HEK293T (cell line): ENCODE results near the gene NPAS4.
"Not testable (repeated sequence)": the region's sequence is repeated elsewhere in the genome, so short reads cannot be mapped to it uniquely, and the experiment has no call there.

ENCODE experiments used
- CTCF ChIA-PET: fragments of 350-600 bp; formaldehyde crosslinking; extraction: SDS; loops from one replicate; lab custom pipeline; 2021; ENCODE audit warnings: antibody characterized with exemption, inconsistent platforms; lab: Yijun Ruan, JAX
- POLR2A ChIA-PET: fragments of 350-600 bp; formaldehyde crosslinking; extraction: SDS; loops from one replicate; lab custom pipeline; 2020; ENCODE audit warnings: antibody characterized with exemption, inconsistent platforms; lab: Yijun Ruan, JAX
- DNase-seq: peaks from one replicate; pipeline ENCODE4 v3.0.0; 2012; ENCODE audit warnings: mixed read lengths; ENCODE audit errors: extremely low spot score
- ARNT ChIP-seq: fragments of 450-650 bp; IDR thresholded peaks from 2 replicates; pipeline ENCODE4 v1.6.1; 2017; ENCODE audit warnings: mild to moderate bottlenecking
- CTBP1 ChIP-seq: fragments of 450-650 bp; IDR thresholded peaks from 2 replicates; pipeline ENCODE4 v1.6.1; 2016; ENCODE audit warnings: borderline replicate concordance
- FOXA1 ChIP-seq: fragments of 450-650 bp; IDR thresholded peaks from 2 replicates; pipeline ENCODE4 v1.6.1; 2016; ENCODE audit warnings: mild to moderate bottlenecking
- FOXK2 ChIP-seq: fragments of 450-650 bp; IDR thresholded peaks from 2 replicates; pipeline ENCODE4 v1.6.1; 2016; ENCODE audit warnings: mild to moderate bottlenecking
- FOXM1 ChIP-seq: fragments of 450-650 bp; IDR thresholded peaks from 2 replicates; pipeline ENCODE4 v1.6.1; 2017; ENCODE audit warnings: mild to moderate bottlenecking, borderline replicate concordance
- HDGF ChIP-seq: fragments of 450-650 bp; IDR thresholded peaks from 2 replicates; pipeline ENCODE4 v1.6.1; 2017; ENCODE audit warnings: antibody characterized with exemption, borderline replicate concordance
- L3MBTL2 ChIP-seq: fragments of 450-650 bp; conservative IDR thresholded peaks from 2 replicates; pipeline ENCODE4 v1.6.1; 2016; ENCODE audit warnings: mild to moderate bottlenecking
- LEF1 ChIP-seq: fragments of 450-650 bp; IDR thresholded peaks from 2 replicates; pipeline ENCODE4 v1.6.1; 2017; ENCODE audit warnings: mild to moderate bottlenecking, borderline replicate concordance
- NFRKB ChIP-seq: fragments of 450-650 bp; IDR thresholded peaks from 2 replicates; pipeline ENCODE4 v1.6.1; 2016; ENCODE audit warnings: mild to moderate bottlenecking, moderate library complexity
- SP1 ChIP-seq: fragments of 450-650 bp; IDR thresholded peaks from 2 replicates; pipeline ENCODE4 v1.6.1; 2017
- SUZ12 ChIP-seq: fragments of 450-650 bp; IDR thresholded peaks from 2 replicates; pipeline ENCODE4 v1.6.1; 2016; ENCODE audit warnings: mild to moderate bottlenecking
- TARDBP ChIP-seq: fragments of 450-650 bp; IDR thresholded peaks from 2 replicates; pipeline ENCODE4 v1.6.1; 2016
- ZNF384 ChIP-seq: fragments of 450-650 bp; IDR thresholded peaks from 2 replicates; pipeline ENCODE4 v1.6.1; 2016
- TF ChIP-seq, protein P1 (sequence below): fragments of 450-650 bp; IDR thresholded peaks from 2 replicates; pipeline ENCODE4 v1.6.1; 2016

NPAS4 gene

DNA sequence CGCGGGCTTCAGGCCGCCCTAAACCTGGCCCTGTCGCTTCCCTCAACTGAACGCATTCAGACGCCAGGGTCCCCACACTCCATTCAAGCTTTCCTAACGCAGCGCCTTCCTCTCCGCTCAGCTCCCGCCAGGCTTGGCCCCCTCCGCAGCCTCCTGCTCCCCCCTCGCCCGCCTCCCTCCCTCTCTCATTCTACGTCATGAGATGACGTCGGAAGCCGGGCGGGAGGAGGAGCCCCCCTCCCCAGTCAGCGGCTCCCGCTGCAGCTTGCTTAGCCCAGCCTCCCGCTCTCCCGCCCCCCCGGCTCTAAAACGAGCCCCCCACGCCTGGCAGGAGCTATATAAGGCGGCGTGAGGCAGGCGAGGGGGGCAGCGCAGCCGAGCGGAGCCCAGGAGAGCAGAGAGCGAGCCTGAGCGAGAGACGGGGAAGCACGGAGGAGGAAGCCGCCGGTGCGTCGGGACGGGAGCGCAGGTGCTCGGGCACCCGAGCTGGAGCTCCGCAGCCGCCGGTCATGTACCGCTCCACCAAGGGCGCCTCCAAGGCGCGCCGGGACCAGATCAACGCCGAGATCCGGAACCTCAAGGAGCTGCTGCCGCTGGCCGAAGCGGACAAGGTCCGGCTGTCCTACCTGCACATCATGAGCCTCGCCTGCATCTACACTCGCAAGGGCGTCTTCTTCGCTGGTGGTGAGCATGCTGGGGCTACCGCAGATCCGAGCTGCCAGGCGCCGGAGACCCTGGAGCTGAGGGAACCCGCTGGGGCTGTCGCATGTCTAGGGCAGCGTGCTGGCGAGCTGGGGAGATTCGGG, at the start of gene NPAS4:
NPAS4 (plus strand) TSS at position 365 of the 806 bp plus-strand sequence; CDS start at position 510, 145 bp downstream.
- DNase-seq: no peak
- CTCF ChIA-PET: interaction anchor here (1.1 to 1.3 kb wide), 3 partner anchors 9 to 32 kb away, joined by 3 to 12 read pairs (median 4); no protein-coding TSS in a partner anchor
- TF ChIP-seq L3MBTL2 (no peak), TARDBP (no peak), SUZ12 (no peak), SP1 (no peak), CTBP1 (no peak), LEF1 (no peak), FOXK2 (no peak), ZNF384 (no peak), FOXM1 (no peak), ARNT (no peak)
- TF ChIP-seq, protein P1, sequence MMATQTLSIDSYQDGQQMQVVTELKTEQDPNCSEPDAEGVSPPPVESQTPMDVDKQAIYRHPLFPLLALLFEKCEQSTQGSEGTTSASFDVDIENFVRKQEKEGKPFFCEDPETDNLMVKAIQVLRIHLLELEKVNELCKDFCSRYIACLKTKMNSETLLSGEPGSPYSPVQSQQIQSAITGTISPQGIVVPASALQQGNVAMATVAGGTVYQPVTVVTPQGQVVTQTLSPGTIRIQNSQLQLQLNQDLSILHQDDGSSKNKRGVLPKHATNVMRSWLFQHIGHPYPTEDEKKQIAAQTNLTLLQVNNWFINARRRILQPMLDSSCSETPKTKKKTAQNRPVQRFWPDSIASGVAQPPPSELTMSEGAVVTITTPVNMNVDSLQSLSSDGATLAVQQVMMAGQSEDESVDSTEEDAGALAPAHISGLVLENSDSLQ: no peak
- POLR2A ChIA-PET: interaction anchor here (0.8 to 1.2 kb wide), 4 partner anchors 10 to 46 kb away, joined by 3 to 6 read pairs (median 3); partner anchors contain the start of genes MRPL11 and PELI3

DNA sequence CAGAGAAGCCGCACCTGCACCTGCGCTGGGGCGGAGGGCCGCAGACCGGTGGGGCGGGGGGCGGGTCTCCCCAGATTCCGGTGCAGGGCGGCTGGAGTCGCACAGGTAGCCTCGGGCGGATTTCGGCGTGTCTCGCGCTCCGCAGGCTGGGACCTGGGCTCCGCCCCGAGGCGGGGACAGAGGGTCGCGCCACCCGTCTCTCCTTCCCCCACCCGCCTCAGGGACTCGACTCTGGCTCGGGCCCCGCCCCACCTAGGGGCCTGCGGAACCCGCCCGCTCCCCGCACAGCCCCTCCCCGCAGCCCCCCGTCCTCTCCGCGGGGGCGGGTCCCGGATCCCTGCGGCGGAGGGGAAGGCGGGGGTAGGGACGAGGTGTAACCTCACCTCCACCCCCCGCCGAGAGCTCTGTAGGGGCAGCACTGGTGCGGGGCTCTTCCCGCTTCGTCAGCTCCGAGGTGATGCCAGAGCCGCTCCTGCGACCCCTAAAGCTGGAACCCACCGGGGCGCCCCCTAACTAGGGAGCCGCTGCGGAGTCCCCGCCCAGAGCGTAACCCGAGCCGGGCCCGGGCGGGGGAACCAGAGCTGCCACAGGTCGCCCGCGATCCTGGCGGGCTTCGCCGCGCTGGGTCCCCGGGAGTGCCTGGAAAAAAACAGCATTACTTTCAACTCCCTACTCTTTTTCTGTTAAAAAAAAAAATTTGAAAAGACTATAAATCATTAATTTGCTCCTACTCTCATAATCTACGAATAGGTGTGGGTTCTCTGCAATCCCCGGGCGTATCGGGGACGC, 49.0 kb upstream of the NPAS4 start, which contains the start of gene SLC29A2:
SLC29A2 (minus strand) TSS at position 134 of the 789 bp plus-strand sequence. CDS start 169 bp downstream, outside the sequence.
- ChIA-PET POLR2A (interaction anchor here (0.9 to 3.2 kb wide), 7 partner anchors 8 to 60 kb away, joined by 3 to 19 read pairs (median 5); partner anchors contain the start of genes B4GAT1 and BRMS1), CTCF (interaction anchor here (0.6 to 1.1 kb wide), 5 partner anchors 14 to 89 kb away, joined by 3 to 5 read pairs (median 4); partner anchors contain the start of gene MRPL11)

DNA sequence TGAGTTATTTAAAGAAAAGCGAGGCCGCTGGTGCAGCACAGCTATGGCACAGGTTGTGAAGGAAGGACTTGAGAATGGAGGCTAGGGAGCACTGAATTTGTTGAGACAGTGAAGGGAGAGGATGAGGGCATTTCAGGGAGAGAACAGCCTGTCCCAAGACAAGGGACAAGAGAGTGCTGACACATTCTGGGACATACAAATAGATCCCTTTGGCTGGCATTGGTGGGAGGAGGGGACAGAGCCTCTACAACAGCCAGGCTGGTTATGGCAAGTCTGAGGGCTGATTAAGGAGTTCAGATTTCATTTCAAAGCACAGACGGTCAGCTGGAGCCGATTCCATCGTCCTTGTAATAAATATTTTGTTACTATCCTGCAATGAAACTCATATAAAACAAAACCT, 47.6 kb upstream of the NPAS4 start:
- TF ChIP-seq LEF1: no peak
- TF ChIP-seq, protein P1: no peak
- TF ChIP-seq CTBP1: no peak
- TF ChIP-seq L3MBTL2: no peak
- TF ChIP-seq SP1: no peak
- TF ChIP-seq SUZ12: no peak
- no peak for TF ChIP-seq FOXM1
- TF ChIP-seq ARNT: no peak
- TF ChIP-seq HDGF: no peak
- no peak for TF ChIP-seq ZNF384
- no peak for TF ChIP-seq NFRKB
- TF ChIP-seq TARDBP: no peak
- ChIA-PET CTCF (interaction anchor here (1.2 to 1.3 kb wide), 2 partner anchors 13 to 16 kb away, joined by 4 to 8 read pairs; no protein-coding TSS in a partner anchor), POLR2A (interaction anchor here (1.0 kb wide), 2 partner anchors 13 to 84 kb away, joined by 3 read pairs; partner anchors contain the start of gene YIF1A)
- DNase-seq: peak; percentile 4

More for the DNA sequence above, 49.0 kb upstream of the NPAS4 start, which contains the start of gene SLC29A2:
- peak; percentile 85 for DNase-seq
- no peak for TF ChIP-seq HDGF
- TF ChIP-seq, protein P1: peak; percentile 33; the same call in 1 of the 2 replicates
- TF ChIP-seq SUZ12: no peak
- no peak for TF ChIP-seq ARNT
- TF ChIP-seq FOXM1: no peak
- TF ChIP-seq LEF1: no peak
- TF ChIP-seq SP1: no peak
- TF ChIP-seq FOXA1: no peak
- TF ChIP-seq TARDBP: no peak

DNA sequence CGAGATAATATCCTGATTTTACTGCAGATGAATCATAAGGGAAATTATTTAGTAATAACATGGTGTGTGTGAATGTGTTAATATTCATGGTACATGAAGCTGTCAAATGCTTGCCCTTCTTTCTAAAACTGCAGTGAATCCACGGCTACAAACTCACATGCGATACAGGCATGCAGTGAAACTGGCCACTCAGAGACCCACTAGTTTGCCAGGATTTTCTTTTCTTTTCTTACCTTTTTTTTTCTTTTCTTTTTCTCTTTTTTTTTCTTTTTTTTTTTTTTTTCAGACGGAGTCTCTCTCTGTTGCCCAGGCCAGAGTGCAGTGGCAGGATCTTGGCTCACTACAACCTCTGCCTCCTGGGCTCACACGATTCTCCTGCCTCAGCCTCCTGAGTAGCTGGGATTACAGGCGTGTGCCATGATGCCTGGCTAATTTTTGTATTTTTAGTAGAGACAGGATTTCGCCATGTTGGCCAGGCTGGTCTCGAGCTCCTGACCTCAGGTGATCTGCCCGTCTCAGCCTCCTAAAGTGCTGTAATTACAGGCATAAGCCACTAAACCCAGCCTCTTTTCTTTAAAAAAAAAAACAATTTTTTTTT, 47.0 kb upstream of the NPAS4 start:
- CTCF ChIA-PET: interaction anchor here (1.0 to 1.3 kb wide), 4 partner anchors 11 to 16 kb away, joined by 3 to 8 read pairs (median 4); no protein-coding TSS in a partner anchor
- POLR2A ChIA-PET: interaction anchor here (1.0 kb wide), 2 partner anchors 13 to 85 kb away, joined by 3 read pairs; partner anchors contain the start of gene YIF1A
- TF ChIP-seq ZNF384: peak; percentile 63
- not testable (repeated sequence) for DNase-seq

DNA sequence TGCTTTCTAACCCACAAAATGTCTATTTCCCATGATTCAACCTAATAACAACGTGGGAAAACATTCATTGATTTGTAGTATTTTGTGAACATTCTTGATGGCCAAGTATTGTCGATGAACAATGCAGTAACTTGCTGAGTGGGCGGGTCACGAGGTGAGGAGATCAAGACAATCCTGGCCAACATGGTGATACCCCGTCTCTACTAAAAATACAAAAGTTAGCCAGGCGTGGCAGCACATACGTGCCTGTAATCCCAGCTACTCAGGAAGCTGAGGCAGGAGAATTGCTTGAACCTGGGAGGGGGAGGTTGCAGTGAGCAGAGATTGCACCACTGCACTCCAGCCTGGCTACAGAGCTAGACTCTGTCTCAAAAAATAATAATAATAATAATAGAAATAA, 40.6 kb upstream of the NPAS4 start:
- POLR2A ChIA-PET: interaction anchor here (1.3 kb wide), 1 partner anchor 9 kb away, joined by 7 read pairs; the partner anchor contains the start of gene SLC29A2
- DNase-seq: not testable (repeated sequence)
- CTCF ChIA-PET: interaction anchor here (0.6 to 1.5 kb wide), 2 partner anchors 9 to 50 kb away, joined by 3 to 9 read pairs; no protein-coding TSS in a partner anchor

DNA sequence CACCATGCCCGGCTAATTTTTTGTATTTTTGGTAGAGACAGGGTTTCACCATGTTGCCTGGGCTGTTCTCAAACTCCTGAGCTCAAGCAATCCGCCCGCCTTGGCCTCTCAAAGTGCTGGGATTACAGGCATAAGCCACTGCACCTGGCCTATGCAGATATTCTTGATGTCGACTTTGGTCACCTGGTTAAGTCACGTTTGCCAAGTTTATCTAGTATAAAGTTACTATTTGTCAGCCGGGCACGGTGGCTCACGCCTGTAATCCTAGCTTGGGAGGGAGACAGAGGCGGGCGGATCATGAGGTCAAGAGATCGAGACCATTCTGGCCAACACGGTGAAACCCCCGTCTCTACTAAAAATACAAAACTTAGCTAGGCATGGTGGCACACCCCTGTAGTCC, 36.5 kb upstream of the NPAS4 start:
- POLR2A ChIA-PET: interaction anchor here (4.4 kb wide), 1 partner anchor 13 kb away, joined by 19 read pairs; the partner anchor contains the start of gene SLC29A2
- CTCF ChIA-PET: interaction anchor here (0.7 to 3.4 kb wide), 3 partner anchors 10 to 94 kb away, joined by 3 to 31 read pairs (median 3); no protein-coding TSS in a partner anchor
- DNase-seq: not testable (repeated sequence)
